Memory B cell (primary cell): ENCODE results near the gene TMEM63C.
A peak's percentile ranks its signal among the peaks of the same experiment; 100 is the strongest.

Experiments used
- ATAC-seq: fragments of 150-1000 bp; cut with Tn5 transposase; 2 replicates; pipeline ENCODE4 v1.10.0; 2021; ENCODE audit warnings: low read depth, mild to moderate bottlenecking, moderate library complexity
- DNase-seq, 2 donors: peaks; one replicate each; pipeline ENCODE4 v3.0.0; 2022; ENCODE audit warnings: low spot score in 2 of 2
- H3K27ac Mint-ChIP-seq: one replicate; pipeline ENCODE4 v1.8.0; 2022; ENCODE audit warnings: mild to moderate bottlenecking, moderate library complexity, mixed read lengths
- H3K27me3 Mint-ChIP-seq: one replicate; pipeline ENCODE4 v1.8.0; 2022; ENCODE audit warnings: mixed read lengths
- H3K36me3 Mint-ChIP-seq: one replicate; pipeline ENCODE4 v1.8.0; 2022; ENCODE audit warnings: mild to moderate bottlenecking, mixed read lengths
- H3K4me1 Mint-ChIP-seq: one replicate; pipeline ENCODE4 v1.8.0; 2022; ENCODE audit warnings: mixed read lengths
- H3K4me3 Mint-ChIP-seq: one replicate; pipeline ENCODE4 v1.8.0; 2022; ENCODE audit warnings: mild to moderate bottlenecking, moderate library complexity, mixed read lengths
- H3K9me3 Mint-ChIP-seq: one replicate; pipeline ENCODE4 v1.8.0; 2022; ENCODE audit warnings: mixed read lengths

Gene TMEM63C

DNA sequence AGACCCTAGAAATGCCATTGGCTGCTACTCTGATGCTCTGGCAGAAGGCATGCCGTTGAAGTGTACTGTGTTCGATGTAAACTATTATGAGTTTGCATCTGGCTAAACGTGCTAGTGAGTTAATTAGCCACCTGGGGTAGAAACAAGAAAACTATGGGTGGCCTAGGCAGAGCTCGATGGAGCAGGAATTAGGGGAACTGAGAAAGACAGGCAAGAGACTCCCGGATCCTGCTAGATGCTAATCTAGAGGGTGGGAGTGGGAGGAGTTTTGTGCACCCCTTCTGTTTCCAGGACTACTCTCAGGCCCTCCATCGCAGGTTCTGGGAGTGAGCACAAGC, 32.0 kb downstream of the TMEM63C start:
- ATAC-seq (no peak), DNase-seq (no peak)
- Mint-ChIP-seq H3K9me3 (no peaks in the 10 kb centered on the region), H3K4me3 (no peak overlapping the region), H3K27me3 (peaks cover 21% of the 10 kb centered on the region), H3K4me1 (peaks cover 4% of the 10 kb centered on the region), H3K36me3 (no peaks in the 10 kb centered on the region), H3K27ac (no peak overlapping the region)

DNA sequence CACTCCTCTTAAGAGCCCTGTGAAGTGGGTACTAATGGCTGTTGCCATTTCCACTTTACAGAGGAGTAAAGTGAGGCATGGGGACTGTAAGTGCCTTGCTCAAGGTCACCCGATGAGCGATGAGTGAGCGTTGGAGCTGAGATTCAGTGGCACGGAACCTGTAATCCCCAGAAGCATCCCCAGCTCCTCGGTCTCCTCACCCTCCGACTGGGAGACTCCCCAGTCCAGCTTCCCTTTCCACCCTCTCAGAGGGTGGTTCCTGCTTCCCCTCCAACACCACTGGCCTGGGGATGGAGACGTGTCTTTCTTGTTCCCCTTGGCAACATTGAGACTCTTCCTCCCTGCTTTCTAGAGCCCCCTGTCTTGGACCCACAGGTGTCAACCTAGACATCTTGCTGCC, 32.6 kb downstream of the TMEM63C start:
- no peak for ATAC-seq
- Mint-ChIP-seq H3K4me1 (peaks cover 4% of the 10 kb centered on the region), H3K36me3 (no peaks in the 10 kb centered on the region), H3K27me3 (peaks cover 21% of the 10 kb centered on the region), H3K4me3 (no peak overlapping the region), H3K27ac (no peak overlapping the region), H3K9me3 (no peaks in the 10 kb centered on the region)
- DNase-seq = no peak

DNA sequence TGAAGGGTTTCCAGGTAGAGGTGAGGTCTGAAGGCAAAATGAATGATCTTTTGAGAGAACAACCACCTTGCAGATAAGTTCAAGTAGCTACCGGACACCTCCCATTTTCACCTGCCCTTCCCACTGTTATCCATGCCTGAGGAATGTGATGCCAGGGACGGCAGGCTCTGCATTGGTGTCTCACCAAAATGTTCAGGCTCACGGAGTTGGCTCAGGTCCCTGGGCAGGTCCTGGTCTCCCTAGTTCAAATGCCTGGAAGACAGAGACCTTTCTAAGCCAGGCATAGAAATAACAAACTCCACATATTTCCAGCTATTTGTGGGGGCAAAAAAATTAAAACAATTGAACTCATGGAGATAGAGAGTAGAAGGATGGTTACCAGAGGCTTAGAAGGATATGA, 36.0 kb downstream of the TMEM63C start:
- Mint-ChIP-seq H3K27ac (no peak overlapping the region), H3K27me3 (peaks cover 28% of the 10 kb centered on the region), H3K4me3 (no peak overlapping the region), H3K4me1 (peaks cover 12% of the 10 kb centered on the region), H3K36me3 (no peaks in the 10 kb centered on the region), H3K9me3 (no peaks in the 10 kb centered on the region)
- ATAC-seq = no peak
- DNase-seq = no peak

DNA sequence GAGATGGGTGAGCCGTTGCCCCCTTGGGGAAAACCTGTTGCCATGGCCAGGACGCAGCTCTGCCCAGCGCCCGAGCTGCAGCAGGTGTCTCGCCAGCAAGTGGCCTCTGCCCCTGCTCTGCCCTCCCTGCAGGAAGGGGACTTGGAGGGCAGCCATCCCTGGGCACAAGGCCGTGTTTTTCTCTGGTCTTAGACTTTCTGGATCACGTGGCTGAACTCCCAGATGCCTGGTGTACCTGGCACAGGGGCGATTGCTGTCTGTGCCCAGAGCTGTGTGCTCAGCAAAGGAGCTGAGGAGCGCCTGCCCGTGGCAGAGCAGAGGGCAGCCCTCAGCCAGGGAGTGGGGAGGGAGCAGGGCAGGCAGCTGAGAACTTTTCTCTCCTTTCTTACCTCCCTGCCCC, 38.0 kb downstream of the TMEM63C start:
- H3K9me3 Mint-ChIP-seq = no peaks in the 10 kb centered on the region
- H3K27ac Mint-ChIP-seq = no peak overlapping the region
- H3K4me1 Mint-ChIP-seq = peaks cover 8% of the 10 kb centered on the region
- DNase-seq (no peak), ATAC-seq (no peak)
- peaks cover 25% of the 10 kb centered on the region for H3K27me3 Mint-ChIP-seq
- H3K36me3 Mint-ChIP-seq = no peaks in the 10 kb centered on the region
- H3K4me3 Mint-ChIP-seq = no peak overlapping the region

GRCh38 chr14:77220246-77221017, 38.8 kb downstream of the TMEM63C start:
- DNase-seq = no peak
- Mint-ChIP-seq H3K36me3 (no peaks in the 10 kb centered on the region), H3K27me3 (peaks cover 19% of the 10 kb centered on the region), H3K27ac (no peak overlapping the region), H3K4me1 (peaks cover 8% of the 10 kb centered on the region), H3K9me3 (no peaks in the 10 kb centered on the region), H3K4me3 (no peak overlapping the region)
- ATAC-seq = peak; percentile 34

- Mint-ChIP-seq H3K9me3 (no peaks in the 10 kb centered on the region), H3K27me3 (peaks cover 17% of the 10 kb centered on the region), H3K36me3 (no peaks in the 10 kb centered on the region), H3K27ac (no peak overlapping the region), H3K4me1 (peaks cover 8% of the 10 kb centered on the region), H3K4me3 (no peak overlapping the region)
- no peak for ATAC-seq
- DNase-seq = no peak
Measured at GRCh38 chr14:77221241-77221871, 39.8 kb downstream of the TMEM63C start.

- DNase-seq (no peak), ATAC-seq (no peak)
- H3K36me3 Mint-ChIP-seq = no peaks in the 10 kb centered on the region
- no peaks in the 10 kb centered on the region for H3K9me3 Mint-ChIP-seq
- peaks cover 8% of the 10 kb centered on the region for H3K4me1 Mint-ChIP-seq
- no peak overlapping the region for H3K27ac Mint-ChIP-seq
- no peak overlapping the region for H3K4me3 Mint-ChIP-seq
- peaks cover 14% of the 10 kb centered on the region for H3K27me3 Mint-ChIP-seq
Measured at GRCh38 chr14:77222546-77223225, 41.1 kb downstream of the TMEM63C start.

- DNase-seq (no peak), ATAC-seq (no peak)
- H3K27ac Mint-ChIP-seq = no peak overlapping the region
- no peaks in the 10 kb centered on the region for H3K36me3 Mint-ChIP-seq
- peaks cover 17% of the 10 kb centered on the region for H3K27me3 Mint-ChIP-seq
- peaks cover 8% of the 10 kb centered on the region for H3K4me1 Mint-ChIP-seq
- no peak overlapping the region for H3K4me3 Mint-ChIP-seq
- no peaks in the 10 kb centered on the region for H3K9me3 Mint-ChIP-seq
Measured at GRCh38 chr14:77224212-77224611, 42.6 kb downstream of the TMEM63C start.

DNA sequence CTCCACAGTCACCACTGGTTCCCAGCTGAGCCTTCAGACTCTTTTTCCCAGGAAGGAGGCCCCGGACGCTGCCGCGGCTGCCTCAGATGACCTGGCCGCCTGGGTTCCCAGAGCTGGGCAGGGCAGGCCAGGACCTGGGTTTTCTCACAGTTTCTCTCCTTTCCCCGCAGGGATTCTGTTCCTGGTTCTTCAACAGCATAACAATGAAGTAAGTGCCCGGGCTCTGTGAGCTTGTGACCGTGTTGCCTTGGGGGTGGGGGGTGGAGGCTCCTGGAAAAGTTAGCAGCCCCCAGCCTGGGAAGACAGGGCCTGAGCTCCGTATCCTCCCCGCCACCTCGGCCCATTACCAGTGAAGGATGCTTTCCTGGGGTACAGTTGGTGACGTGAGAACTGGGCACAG, 43.7 kb downstream of the TMEM63C start:
- H3K4me1 Mint-ChIP-seq = peaks cover 8% of the 10 kb centered on the region
- no peak overlapping the region for H3K4me3 Mint-ChIP-seq
- H3K27me3 Mint-ChIP-seq = peaks cover 17% of the 10 kb centered on the region
- no peak for DNase-seq
- no peaks in the 10 kb centered on the region for H3K36me3 Mint-ChIP-seq
- H3K9me3 Mint-ChIP-seq = no peaks in the 10 kb centered on the region
- no peak overlapping the region for H3K27ac Mint-ChIP-seq
- ATAC-seq = no peak

- ATAC-seq (no peak), DNase-seq (no peak)
- Mint-ChIP-seq H3K36me3 (no peaks in the 10 kb centered on the region), H3K4me1 (peaks cover 8% of the 10 kb centered on the region), H3K27ac (no peak overlapping the region), H3K27me3 (peaks cover 17% of the 10 kb centered on the region), H3K4me3 (no peak overlapping the region), H3K9me3 (peaks cover under 1% of the 10 kb centered on the region)
Measured at GRCh38 chr14:77225892-77226557, 44.4 kb downstream of the TMEM63C start.

GRCh38 chr14:77228056-77228455, 46.5 kb downstream of the TMEM63C start:
- peaks cover 12% of the 10 kb centered on the region for H3K27me3 Mint-ChIP-seq
- H3K36me3 Mint-ChIP-seq = no peaks in the 10 kb centered on the region
- H3K27ac Mint-ChIP-seq = no peak overlapping the region
- H3K9me3 Mint-ChIP-seq = peaks cover 1% of the 10 kb centered on the region
- DNase-seq (no peak), ATAC-seq (no peak)
- H3K4me3 Mint-ChIP-seq = no peak overlapping the region
- no peaks in the 10 kb centered on the region for H3K4me1 Mint-ChIP-seq

DNA sequence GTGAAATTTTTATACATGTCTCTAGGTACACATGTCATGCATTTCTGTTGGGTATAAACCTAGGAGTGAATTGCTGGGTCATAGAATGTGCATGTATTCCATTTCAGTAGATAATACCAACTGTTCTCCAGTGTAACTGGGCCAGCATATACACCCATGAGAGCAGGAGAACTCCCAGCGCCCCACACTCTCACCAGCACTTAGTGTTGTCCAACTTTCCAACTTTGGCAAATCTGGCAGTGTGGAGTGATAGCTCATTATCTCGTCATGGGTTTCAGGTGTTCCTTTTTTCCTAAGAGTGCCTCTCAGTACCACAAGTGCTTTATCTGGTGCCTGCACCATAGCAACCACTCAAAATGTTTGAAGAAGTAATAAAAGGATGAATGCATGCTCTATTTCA, 49.3 kb downstream of the TMEM63C start:
- H3K27ac Mint-ChIP-seq = no peak overlapping the region
- DNase-seq (no peak), ATAC-seq (no peak)
- H3K4me1 Mint-ChIP-seq = no peaks in the 10 kb centered on the region
- H3K36me3 Mint-ChIP-seq = no peaks in the 10 kb centered on the region
- H3K9me3 Mint-ChIP-seq = peaks cover 1% of the 10 kb centered on the region
- peaks cover 11% of the 10 kb centered on the region for H3K27me3 Mint-ChIP-seq
- no peak overlapping the region for H3K4me3 Mint-ChIP-seq

DNA sequence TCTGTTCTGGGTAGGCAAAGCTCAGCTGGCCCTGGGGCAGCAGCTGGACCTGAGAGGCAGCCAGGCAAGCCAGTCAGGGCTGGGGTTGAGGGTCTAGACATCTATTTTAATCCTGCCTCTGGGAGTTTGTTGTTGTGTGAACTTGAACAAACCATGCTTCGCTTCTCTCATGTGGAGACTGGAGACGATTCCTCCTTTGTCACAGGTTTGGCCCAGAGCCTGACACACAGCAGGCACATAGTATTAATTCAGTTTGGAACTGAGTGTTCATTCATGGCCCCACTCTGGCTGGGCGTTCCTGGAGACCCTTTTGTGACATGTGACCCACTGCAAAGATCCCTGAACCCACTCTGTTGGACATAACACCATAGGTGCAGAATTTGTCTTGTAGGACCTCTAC, 50.1 kb downstream of the TMEM63C start:
- Mint-ChIP-seq H3K27ac (no peak overlapping the region), H3K9me3 (peaks cover 1% of the 10 kb centered on the region), H3K36me3 (no peaks in the 10 kb centered on the region), H3K4me3 (no peak overlapping the region), H3K27me3 (peaks cover 7% of the 10 kb centered on the region), H3K4me1 (no peaks in the 10 kb centered on the region)
- no peak for ATAC-seq
- DNase-seq = no peak

DNA sequence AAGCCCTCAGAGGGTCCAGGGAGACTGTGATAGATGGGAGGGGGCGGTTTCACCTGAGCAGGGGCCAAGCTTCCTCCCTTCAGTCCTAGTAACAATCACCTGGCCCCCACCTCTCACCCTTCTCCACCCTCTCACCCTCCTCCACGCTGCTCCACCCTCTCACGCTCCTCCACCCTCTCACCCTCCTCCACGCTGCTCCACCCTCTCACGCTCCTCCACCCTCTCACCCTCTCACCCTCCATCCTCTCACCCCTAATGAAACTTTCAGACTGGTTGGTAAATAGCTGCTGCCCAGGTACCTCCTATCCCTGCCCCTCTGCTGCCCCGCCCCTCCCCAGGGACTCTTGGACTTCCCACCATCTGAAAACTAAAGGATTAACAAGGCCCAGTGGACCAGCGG, 55.2 kb downstream of the TMEM63C start:
- Mint-ChIP-seq H3K27me3 (no peaks in the 10 kb centered on the region), H3K36me3 (no peaks in the 10 kb centered on the region), H3K9me3 (no peaks in the 10 kb centered on the region), H3K4me1 (peaks cover 5% of the 10 kb centered on the region), H3K4me3 (no peak overlapping the region), H3K27ac (no peak overlapping the region)
- ATAC-seq = no peak
- no peak for DNase-seq
